ENCODE data around the gene HP1BP3. TPM values are rescaled to one million over a fixed set of nuclear protein-coding genes. Genes with fewer than 3 reads are reported as not detected.
A peak's percentile ranks its signal among the peaks of the same experiment; 100 is the strongest.

HP1BP3 gene
- total RNA-seq, 1 donor from 2014 or later = 181 TPM

DNA sequence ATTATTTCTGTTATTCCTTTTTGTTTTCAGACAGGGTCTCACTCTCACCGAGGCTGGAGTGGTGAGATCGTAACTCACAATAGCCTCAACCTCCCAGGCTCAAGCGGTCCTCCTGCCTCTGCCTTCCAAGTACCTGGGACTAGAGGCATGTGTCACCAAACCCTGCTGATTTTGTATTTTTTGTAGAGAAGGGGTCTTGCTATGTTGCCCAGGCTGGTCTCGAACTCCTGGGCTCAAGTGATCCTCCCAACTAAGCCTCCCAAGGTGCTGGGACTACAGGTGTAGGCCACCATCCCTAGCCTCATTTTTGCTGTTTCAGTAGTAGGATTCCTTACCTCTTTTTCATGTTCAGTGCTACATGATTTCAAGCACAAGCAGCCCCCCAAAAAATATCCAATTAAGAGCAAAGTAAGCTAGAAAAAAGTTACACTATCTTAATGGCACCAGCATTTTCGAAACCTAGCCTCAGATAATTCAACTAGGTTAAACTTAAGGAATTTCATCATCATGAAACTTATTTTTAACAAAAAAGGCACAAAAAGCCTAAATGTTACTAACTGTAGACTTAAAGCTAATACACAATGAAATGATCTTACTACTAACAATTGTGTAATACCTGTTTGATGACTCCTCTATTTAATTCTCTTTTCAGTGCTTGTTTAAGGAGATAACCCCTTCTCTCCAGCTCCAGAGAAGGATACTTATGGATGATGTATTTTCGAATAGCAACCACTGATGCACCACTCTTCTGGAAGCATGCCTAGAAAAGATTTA is 16.6 kb downstream of the HP1BP3 start:
- no peak for DNase-seq (ENCODE audit: extremely low read depth, low read depth, low spot score)

DNA sequence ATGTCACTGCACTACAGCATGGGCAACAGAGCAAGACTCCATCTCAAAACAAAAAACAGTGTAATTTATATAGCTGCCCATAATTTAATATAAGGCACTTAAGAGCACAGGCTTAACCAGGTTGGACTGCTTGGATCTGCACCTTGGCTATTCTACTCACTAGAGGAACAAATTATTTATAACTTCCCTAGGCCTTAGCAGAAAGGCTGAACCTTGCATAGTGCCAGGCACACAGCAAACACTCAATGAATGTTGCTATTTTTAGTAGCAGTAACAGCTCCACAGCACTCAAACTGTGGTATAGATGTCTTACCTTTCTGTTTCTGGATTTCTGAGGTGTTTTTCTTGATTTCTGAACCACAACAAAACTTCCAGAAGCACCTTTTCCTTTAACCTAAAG is 19.8 kb downstream of the HP1BP3 start:
- DNase-seq (ENCODE audit: extremely low read depth, low read depth, low spot score) = no peak

DNA sequence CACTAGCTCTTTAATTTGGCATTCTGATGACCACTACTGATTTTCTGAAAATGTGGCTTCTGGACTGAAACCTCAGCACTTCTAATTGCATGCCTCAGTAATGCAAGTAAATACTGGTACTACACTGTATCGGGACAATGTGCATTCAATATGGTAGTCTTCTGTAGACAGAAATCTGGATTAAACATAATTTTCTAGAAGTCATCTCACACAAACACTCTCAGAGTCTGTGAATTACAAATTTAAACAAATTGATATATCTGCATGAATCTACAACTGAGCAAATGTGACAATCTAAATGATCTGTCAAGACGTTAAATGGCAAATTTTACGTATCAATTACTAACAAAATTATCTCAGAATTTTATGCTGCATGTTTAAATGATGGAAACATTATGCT is 23.7 kb downstream of the HP1BP3 start:
- no peak for DNase-seq (ENCODE audit: extremely low read depth, low read depth, low spot score)

DNA sequence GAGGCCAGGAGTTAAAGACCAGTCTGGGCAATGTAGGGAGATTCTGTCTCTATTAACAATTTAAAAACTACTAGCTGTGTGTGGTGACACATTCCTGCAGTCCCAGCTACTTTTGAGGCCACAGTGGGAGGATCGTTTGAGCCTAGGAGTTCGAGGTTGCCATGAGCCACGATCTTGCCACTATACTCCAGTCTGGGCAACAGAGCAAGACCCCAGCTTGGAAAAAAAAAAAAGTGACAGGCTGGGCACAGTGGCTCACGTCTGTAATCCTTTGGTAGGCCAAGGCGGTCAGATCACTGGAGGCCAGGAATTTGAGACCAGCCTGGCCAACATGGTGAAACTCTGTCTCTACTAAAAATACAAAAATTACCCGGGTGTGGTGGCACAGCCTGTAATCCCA is 26.8 kb downstream of the HP1BP3 start:
- no peak for DNase-seq (ENCODE audit: extremely low read depth, low read depth, low spot score)

DNA sequence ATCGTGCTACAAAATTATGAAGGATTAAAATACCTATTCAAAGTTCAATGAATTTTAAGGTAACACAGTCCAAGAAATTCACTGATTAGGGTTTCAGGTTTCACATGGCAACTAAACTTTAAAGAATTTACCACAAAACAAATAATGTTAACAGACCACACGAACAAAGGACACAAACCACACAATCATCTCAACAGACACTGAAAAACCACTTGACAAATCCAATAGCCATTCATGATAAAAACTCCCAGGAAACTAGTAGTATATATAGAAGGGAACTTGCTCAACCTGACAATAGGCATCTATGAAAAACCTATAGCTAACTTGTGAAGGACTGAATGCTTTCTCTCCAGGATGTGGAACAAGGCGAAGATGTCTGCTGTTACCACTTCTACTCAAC is 33.5 kb downstream of the HP1BP3 start:
- no peak for DNase-seq (ENCODE audit: extremely low read depth, low read depth, low spot score)

DNA sequence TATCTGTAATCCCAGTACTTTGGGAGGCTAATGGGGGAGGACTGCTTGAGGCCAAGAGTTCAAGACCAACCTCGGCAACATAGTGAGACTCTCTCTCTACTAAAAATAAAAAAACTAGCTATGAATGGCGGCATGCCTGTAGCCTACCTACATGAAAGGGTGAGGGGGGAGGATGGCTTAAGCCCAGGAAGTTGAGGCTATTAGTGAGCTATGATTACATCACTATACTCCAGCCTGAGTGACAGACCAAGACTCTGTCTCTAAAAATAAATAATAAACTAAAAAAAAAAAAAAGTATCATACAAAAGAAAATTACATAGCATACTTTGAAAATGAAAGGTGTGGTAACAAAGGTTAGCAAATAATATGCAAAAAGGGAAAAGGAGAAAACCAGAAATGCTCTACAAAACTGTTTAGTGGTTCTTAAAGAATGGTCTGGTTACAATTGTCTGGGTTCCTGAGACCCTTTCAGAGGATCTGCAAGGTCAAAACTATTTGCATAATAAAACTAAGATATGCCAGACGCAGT is 35.6 kb downstream of the HP1BP3 start:
- no peak for DNase-seq (ENCODE audit: extremely low read depth, low read depth, low spot score)

DNA sequence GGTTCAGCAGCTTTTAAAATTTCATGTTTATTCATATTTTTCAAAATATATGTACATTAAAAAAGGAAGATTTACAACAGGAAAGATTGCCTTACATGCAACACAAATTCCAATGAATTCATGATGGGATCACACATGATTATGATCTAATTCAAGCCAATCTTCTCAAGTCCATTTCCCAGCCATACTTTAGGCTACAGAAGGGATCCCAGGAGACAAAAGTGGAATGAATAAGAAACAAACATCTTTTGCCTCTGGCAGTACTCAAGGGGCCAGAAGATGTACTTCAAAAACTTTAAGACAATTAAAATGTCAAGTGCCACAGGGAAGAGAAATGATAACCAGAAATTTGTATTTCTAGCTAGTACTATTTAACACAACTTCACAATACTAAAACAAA is 44.4 kb downstream of the HP1BP3 start:
- no peak for DNase-seq (ENCODE audit: extremely low read depth, low read depth, low spot score)

DNA sequence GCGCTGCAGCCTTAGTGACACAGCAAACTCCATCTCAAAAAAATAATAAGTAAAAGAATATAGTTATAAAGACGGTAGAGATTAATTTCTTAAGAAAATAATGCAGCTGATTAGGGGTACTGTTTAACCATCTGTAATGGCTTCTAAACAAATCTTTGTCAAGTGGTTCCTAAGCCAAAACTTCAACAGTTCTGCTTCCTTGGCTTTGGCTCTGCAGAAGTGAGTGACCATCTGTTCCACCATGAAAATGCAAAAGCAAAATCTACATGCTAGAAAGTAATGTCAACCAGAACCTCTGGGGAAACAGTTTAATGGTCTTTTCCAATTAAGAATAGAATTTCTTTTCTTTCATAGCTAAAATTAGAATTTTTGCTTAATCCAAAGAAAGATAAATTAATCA is 46.3 kb downstream of the HP1BP3 start:
- no peak for DNase-seq (ENCODE audit: extremely low read depth, low read depth, low spot score)

DNA sequence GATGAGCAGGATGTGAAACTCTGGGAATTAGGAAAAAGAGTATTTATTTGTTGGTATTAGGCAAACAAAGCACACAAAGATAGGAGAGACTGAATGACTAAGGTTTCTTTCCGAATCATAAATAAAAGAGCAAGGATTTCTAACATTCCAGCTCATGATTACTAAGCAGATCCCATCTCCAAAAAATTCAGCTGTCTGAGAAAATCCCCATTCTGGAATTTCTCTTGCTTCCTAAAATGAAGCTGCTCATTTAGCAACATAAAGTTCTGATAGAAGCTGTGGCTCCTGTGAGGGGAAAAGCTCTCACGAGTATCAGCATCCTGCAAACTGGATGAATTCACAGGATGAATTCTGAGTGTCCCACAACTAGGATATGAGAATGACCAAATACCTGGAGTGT is 47.9 kb downstream of the HP1BP3 start:
- DNase-seq (ENCODE audit: extremely low read depth, low read depth, low spot score) = no peak

DNA sequence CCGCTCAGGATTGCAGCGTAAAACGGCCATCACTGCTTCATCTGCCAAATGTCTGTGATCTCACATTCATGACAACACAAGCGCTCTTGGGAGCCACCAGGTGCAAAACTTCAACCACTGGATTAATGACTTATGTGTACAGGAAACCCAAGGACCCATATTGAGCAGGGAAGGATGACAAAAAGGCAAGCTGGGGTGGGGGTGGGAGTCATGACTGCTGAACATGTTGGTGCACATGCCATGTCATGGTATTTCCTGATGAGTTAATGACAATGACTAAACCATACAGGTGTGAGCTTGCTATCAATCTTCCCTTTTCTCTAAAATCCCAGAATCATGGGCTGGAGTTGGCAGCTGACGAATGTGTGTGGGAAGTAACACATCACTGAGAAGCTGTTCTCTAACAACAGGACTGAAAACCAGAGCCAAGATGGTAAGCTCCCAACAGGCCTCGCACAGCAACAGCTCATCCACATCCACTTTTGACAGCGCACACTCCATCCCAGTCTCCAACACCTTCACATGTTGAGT is 51.5 kb downstream of the HP1BP3 start:
- DNase-seq (ENCODE audit: extremely low read depth, low read depth, low spot score) = no peak

DNA sequence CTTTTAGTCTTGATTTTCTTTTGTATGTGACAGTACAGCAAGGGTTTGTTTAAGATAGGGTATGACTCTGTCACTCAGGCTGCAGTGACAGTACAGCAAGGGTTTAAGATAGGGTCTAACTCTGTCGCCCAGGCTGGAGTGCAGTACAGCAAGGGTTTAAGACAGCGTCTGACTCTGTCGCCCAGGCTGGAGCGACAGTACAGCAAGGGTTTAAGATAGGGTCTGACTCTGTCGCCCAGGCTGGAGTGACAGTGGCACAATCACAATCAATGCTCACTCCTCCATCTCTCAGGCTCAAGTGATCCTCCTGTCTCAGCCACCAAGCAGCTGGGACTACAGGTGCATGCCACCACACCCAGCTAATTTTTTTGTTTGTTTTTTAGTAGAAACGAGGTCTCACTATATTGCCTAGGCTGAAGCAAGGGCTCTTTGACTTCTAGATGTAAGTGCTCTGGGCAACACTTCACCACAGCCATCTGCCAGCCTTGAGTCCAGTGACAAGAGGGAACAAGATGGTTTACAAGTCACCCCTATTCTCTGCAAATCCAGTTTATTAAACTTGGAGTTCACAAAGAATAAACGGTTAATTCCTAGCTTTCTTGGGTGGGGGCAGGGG is 53.6 kb downstream of the HP1BP3 start:
- no peak for DNase-seq (ENCODE audit: extremely low read depth, low read depth, low spot score)

DNA sequence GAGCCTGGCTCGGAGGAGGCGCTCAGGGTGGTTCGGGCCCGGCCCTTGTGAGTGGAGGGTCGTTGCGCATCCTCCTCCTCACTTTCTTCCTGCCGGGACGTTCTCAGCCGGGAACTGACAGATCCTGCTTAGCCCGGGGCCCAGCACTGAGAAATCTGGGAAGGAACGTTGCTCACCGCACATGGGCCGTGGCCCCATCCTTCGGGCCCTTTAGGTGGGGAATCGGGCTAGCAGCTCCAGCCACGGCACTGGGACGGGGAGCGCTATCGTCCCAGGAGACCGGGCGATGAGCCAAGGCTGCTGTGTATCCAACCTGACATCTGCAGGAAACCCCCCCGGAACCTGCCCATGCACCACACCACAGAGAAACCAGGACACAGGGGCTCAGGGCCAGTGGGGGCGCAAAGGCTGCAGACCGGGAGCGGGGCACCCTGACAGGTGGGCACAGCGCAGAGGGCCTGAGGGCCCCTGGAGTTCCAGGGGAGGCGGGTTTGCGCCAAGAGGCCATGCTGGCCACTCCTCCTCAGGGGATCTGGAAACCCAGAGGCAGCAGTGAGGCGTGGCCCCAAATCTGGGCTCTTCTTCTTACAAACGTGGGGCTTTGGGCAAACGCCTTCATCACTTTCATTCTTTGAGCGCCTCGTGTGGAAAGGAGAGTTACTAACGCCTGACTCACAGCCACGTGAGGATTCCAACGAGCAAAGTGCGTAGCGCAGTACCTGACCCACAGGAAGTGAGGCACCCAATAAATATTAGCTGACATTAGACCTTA is 54.3 kb downstream of the HP1BP3 start, which contains the start of gene SH2D5:
SH2D5 (minus strand) TSS at position 116 of the 772 bp plus-strand sequence. CDS start 4,659 bp downstream, outside the sequence.
- peak; percentile 73 for DNase-seq (ENCODE audit: extremely low read depth, low read depth, low spot score)

DNA sequence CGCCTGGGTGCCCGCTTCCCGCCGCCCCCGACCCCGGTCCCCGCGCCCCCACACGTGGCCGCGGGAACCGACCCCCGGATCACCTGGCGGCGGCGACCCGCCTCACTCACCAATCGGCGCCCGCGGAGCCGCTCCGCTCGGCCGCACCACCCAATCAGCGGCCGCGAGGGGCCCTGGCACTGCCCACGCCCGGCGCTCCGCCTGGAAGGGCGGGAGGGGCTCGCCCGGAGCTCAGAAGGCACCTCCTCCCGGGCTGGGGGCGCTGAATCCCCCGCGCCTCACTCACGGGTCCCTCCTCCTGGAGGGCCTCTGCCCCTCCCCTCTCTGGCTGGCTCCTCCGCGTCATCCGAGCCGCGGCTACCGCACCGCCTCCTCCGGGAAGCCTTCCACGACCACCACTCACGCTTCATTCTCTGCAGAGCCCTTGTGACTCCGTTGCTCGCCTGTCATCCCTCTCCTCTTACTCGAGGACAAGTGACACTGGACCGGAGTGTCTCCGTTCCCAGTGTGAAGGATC is 55.0 kb downstream of the HP1BP3 start:
- DNase-seq (ENCODE audit: extremely low read depth, low read depth, low spot score) = no peak

DNA sequence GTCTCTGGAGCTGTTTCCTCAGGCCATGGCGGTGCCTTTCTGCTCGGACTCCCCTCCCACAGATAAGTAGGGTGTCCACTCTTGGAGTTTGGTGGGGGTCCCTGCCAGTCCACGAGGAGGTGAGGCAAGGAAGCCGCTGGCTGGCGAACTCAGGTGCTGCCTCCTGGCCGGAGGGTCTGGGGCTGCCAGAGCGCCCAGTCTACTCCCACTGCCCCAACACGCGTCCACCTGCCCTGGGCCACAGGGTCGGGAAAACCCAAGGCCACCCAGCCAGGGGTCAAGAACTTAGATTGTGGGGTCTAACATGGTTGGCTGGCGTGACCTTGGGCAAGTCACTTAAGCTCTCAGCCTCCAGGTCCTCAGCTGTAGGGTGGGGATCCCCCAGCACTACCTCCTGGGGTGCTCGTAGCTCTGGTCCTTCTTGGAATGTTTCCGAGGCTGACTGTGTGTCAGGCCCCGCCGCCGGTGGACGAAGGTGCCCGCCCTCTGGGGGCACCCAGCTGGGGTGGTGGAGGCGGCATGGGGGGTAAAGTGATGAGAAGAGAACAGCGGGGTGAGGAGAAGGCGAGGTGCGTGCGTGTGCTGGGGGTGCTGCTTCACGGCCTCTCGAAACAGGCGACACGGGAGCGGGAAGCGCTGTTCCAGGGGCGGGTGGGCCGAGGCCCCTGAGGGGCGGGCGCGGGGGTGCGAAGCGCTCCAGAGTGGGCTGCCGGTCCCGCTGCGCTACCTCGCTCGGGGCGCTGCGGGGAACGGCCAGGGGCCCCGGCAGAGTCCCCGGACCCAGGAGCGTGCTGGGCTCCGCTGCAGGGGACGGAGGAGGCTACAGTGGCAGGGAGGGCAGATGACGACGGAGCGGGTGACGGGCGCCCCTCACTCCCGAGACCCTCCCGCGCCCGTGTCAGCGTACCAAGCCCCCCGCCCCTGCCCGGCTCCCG is 55.8 kb downstream of the HP1BP3 start:
- DNase-seq (ENCODE audit: extremely low read depth, low read depth, low spot score) = no peak

DNA sequence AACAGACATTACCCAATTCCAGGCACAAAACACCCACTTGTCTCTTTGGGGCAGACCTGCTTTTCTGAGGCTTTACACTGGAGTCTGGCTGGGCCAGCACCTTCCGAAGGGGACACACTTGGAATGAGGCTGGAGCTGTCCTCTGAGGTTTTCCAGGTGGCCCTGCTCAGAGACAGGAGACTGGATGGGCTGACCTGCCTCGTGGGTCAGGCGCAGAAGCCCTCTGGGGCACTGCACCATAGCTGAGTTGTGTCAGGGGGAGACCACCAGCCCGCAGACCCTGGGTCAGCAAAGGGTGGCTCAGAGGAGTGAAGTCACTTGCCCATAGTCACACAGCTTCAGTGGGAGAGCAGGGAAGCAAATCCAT is 56.4 kb downstream of the HP1BP3 start:
- DNase-seq (ENCODE audit: extremely low read depth, low read depth, low spot score) = no peak

DNA sequence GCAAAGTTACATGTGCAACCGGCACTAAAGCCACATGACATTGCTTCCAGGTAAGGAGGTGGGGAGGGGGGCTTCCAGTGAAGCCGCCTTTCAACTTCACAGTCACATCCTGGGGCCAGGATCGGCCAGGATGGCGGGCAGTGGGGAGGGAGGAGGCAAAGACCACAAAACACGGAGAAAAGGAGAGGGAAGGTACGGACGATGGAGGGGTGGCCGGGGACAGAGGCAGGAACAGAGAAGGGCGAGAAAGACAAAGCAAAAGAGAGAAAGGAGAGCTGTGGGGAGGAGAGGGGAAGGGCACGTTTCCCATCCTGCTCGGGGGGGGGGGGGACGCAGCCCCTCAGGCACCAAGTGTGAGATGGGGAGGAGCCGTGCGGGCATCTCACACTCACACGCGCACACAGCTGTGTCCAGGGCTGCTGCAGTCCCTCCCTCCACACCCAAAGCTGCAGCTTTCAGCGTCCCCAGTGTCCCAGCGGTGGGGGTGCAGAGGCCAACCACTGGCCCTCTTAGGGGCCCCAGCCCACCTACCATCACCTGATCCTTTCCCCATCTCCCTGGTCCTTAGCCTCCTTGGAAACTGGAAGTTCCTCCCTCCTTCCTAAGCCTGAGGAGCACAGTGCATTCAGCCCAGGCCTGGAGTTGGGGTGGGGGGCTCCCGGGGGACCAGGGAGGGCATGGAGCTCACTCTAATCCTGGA is 57.0 kb downstream of the HP1BP3 start:
- no peak for DNase-seq (ENCODE audit: extremely low read depth, low read depth, low spot score)

DNA sequence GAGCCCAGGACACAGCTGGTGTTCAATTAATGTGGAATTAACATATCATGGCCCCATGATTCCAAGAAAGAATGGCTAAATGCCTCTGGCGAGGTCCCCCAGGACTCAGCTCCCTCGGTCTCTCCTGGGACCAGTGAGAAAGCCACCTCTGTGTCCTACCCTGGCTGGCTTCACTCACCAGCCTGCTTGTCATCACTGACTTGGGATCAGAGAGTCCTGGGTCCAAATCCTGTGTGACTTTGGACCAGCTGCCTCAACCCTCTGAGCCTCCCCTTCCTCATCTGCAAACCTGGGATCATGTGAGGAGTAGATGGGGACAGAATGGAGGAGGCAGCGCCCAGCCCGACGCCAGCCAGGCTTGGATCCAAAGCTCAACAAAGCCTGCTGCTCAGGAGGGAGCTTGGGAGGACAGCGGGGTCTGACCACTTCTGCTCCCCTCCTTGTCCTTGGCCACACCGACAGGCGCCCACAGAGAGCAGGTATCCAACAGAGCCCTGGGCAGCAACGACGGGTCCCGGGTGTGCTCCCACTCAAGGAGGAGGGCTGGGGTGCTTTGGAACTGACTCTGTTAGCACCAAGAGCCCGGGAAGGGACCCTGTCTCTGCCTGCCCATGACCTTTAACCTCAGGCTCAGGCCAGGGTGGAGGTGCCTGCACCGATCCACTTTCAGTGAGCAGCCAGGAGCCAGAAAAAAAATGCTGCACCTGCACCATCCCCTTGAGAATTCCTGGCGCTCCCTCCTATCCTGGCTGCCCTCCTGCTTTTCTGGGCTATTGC is 57.8 kb downstream of the HP1BP3 start:
- DNase-seq (ENCODE audit: extremely low read depth, low read depth, low spot score) = no peak

DNA sequence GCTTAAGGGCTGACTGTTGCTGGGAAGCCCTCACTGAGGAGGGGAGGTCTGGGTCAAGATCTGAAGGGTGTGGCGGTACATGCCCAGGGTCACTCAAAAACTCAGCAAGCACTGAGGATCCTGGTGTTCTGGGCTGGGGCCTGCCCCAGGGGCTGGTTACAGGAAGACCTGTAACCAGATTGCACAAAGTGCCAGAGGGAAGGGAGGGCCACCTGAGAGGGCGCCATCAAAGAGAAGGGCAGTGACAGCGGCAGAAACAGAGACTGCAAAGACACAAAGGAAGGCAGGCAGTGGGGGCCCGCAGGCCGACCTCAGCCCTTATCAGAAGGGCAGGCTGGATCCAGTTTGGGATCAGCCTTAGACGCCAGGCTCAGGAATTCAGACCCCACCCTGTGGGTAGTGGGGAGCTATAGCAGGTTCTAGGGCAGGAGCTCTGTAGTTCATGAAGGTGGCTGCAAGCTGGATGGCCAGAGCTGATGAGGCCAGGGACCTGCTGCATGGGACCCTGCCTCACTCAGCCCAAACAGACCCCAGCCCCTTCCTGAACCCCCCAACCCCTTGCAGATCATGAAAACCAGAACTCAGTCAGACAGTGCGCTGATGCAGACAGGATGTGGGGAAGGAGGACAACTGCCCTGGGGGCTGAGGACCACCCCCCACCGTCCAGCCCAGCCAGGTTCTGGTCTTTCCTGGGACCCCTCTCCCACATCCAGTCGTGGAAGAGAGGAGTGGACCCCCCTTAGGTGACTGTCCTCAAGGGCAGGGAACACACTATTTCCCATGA is 58.5 kb downstream of the HP1BP3 start:
- DNase-seq (ENCODE audit: extremely low read depth, low read depth, low spot score) = no peak

Data from glomerular endothelial cell (primary cell).